Daoy (cell line): ENCODE measurements around the gene MAFG. TPM values are rescaled to one million over a fixed set of nuclear protein-coding genes. Genes with fewer than 3 reads are reported as not detected.
"Not testable (repeated sequence)": the region's sequence is repeated elsewhere in the genome, so short reads cannot be mapped to it uniquely, and the experiment has no call there.

Experiments
- DNase-seq: peaks from one replicate; pipeline ENCODE4 v3.0.0-alpha.2; 2015; ENCODE audit warnings: low read depth
- total RNA-seq: library from RNA; depleted of rRNA; stranded (reverse); fragments of >200 nt; shearing (Covaris generic); gene quantifications from 2 replicates; pipeline ENCODE4 v1.2.3, GENCODE V29; 2014

Gene MAFG
- total RNA-seq, 1 experiment from 2014 or later = 20.9 TPM

GRCh38 chr17:81923302-81924260 is 4.0 kb downstream of the MAFG start:
- peak; percentile 84 for DNase-seq

- no peak for DNase-seq
These were observed 4.8 kb downstream of the MAFG start for GRCh38 chr17:81922566-81923301.

- DNase-seq = no peak
These were observed 5.5 kb downstream of the MAFG start for GRCh38 chr17:81921996-81922565.

- DNase-seq = no peak
These were observed 6.0 kb downstream of the MAFG start for GRCh38 chr17:81921537-81921862.

- DNase-seq = no peak
These were observed 6.7 kb downstream of the MAFG start for GRCh38 chr17:81920612-81921536.

GRCh38 chr17:81918832-81919545 is 8.5 kb downstream of the MAFG start:
- no peak for DNase-seq

- not testable (repeated sequence) for DNase-seq
These were observed 9.2 kb downstream of the MAFG start for GRCh38 chr17:81918333-81918669.

- peak; percentile 89 for DNase-seq
These were observed 9.8 kb downstream of the MAFG start, which contains the start of gene SIRT7 for GRCh38 chr17:81917565-81918332. SIRT7 (minus strand) TSS chr17:81918176; CDS start chr17:81918131, 45 bp downstream.

- peak; percentile 86 for DNase-seq
These were observed 11.1 kb downstream of the MAFG start for GRCh38 chr17:81916234-81917001.

- no peak for DNase-seq
These were observed 12.2 kb downstream of the MAFG start for GRCh38 chr17:81915331-81915730.

GRCh38 chr17:81914103-81914850 is 13.3 kb downstream of the MAFG start:
- DNase-seq = no peak

GRCh38 chr17:81913394-81914102 is 14.0 kb downstream of the MAFG start:
- no peak for DNase-seq

GRCh38 chr17:81912441-81913309 is 14.9 kb downstream of the MAFG start:
- peak; percentile 64 for DNase-seq

GRCh38 chr17:81911969-81912368 is 15.6 kb downstream of the MAFG start:
- no peak for DNase-seq

GRCh38 chr17:81911277-81911961 is 16.1 kb downstream of the MAFG start, which contains the start of gene PCYT2:
PCYT2 (minus strand) TSS chr17:81911399; CDS start chr17:81911355, 44 bp downstream.
- peak; percentile 94 for DNase-seq

- DNase-seq = peak; percentile 43
These were observed 16.7 kb downstream of the MAFG start for GRCh38 chr17:81910840-81911276.
